ENCODE results near the gene PRRT2. TPM values are rescaled to one million over a fixed set of nuclear protein-coding genes. Genes with fewer than 3 reads are reported as not detected.

Gene PRRT2
- total and polyA plus RNA-seq, 10 of the 15 experiments (the other 5 are each of a cell fraction or from before 2014, with no cell fraction given) = 0.08 to 0.49 (median 0.12) TPM; not detected in 4

DNA sequence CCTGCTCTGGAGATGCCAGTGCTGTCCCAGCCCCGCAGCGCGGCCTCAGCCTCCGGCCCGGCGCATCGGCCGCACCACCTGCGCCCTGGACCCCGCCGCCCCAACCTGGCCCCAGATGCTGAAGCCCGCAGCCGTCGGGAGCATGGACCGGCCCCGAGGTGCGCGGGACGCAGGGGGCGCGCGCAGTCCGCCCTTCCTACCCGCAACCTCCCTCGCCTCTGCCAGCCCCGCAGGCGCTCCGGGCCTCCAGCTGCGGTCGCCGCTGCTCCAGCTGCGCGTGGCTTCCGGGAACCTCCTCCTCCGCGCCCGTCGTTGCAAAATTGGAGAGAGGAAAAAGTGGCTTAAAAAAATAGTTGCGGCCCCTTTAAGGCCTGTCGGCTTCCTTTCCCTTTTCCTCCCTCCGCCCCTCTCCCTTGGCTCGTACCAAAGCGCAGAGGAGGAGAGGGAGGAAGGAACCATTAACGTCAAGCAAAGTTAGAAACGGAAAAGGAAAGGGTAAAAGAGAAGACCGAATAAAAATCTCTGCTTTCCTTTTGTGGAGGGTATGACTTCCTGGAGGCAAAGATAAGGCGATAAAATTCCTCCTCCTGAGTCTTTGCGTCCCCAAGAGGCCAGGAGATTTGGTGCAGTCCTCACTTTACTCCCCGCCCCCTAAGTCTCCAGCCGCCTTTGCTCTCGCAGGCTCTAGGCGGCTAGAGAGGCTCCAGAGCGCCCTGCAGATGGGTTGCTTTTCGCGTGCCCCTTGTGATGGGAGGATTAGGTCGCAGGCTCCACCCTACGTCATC lies 51.1 kb downstream of the PRRT2 start, which contains the start of gene CDIPT (continued):
- TF ChIP-seq, protein P1, sequence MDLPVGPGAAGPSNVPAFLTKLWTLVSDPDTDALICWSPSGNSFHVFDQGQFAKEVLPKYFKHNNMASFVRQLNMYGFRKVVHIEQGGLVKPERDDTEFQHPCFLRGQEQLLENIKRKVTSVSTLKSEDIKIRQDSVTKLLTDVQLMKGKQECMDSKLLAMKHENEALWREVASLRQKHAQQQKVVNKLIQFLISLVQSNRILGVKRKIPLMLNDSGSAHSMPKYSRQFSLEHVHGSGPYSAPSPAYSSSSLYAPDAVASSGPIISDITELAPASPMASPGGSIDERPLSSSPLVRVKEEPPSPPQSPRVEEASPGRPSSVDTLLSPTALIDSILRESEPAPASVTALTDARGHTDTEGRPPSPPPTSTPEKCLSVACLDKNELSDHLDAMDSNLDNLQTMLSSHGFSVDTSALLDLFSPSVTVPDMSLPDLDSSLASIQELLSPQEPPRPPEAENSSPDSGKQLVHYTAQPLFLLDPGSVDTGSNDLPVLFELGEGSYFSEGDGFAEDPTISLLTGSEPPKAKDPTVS (IDR thresholded peaks at IDR 0.05; ENCODE audit: low read depth, low read length) = peak; percentile 73; the same call in 1 of the 2 replicates
- TF ChIP-seq, protein P2, sequence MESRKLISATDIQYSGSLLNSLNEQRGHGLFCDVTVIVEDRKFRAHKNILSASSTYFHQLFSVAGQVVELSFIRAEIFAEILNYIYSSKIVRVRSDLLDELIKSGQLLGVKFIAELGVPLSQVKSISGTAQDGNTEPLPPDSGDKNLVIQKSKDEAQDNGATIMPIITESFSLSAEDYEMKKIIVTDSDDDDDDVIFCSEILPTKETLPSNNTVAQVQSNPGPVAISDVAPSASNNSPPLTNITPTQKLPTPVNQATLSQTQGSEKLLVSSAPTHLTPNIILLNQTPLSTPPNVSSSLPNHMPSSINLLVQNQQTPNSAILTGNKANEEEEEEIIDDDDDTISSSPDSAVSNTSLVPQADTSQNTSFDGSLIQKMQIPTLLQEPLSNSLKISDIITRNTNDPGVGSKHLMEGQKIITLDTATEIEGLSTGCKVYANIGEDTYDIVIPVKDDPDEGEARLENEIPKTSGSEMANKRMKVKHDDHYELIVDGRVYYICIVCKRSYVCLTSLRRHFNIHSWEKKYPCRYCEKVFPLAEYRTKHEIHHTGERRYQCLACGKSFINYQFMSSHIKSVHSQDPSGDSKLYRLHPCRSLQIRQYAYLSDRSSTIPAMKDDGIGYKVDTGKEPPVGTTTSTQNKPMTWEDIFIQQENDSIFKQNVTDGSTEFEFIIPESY (IDR thresholded peaks at IDR 0.05) = 0 out of 2 replicates have a peak, but pooled peaks have one; percentile 40
- peak; percentile 100 for TF ChIP-seq FOXK2 (IDR thresholded peaks at IDR 0.05)

DNA sequence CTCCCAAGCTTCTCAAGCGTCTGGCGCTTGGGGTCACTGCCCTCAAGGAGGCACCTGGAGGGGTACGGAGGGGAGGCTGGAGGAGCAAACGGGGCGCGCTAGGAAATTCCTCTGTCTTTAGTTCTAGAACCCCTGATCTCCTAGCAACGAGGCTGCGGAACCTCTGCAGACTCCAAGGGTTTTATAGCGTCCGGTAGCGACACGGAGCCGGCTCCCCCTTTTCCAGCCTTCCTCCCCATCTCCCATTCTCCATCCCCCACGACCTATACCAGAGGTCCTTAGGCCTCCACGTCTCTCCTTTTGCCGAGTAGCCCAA lies 51.6 kb downstream of the PRRT2 start:
- ChIA-PET POLR2A (interaction anchor here (1.5 kb wide), 1 partner anchor 43 kb away, joined by 6 read pairs; the partner anchor contains the start of gene MVP), RAD21 (ENCODE audit: unreplicated experiment) (no interaction called here), CTCF (interaction anchor here (1.5 kb wide), 1 partner anchor 16 kb away, joined by 6 read pairs; no protein-coding TSS in a partner anchor), SMC1A (ENCODE audit: uncharacterized antibody, unreplicated experiment) (no interaction called here)
- peak overlapping the region; percentile 80 for H3K4me2 ChIP-seq (ENCODE audit: control insufficient read depth, insufficient read depth)
- 0 out of 2 replicates have a peak overlapping the region, but pooled peaks have one; percentile 13 for H3K4me3 ChIP-seq
- no peaks in the 10 kb centered on the region for H4K20me1 ChIP-seq (ENCODE audit: control insufficient read depth, insufficient read depth)
- in situ Hi-C loops (cut with MboI) (no loop called here), intact Hi-C loops (cut with micrococcal nuclease; ENCODE audit: unreplicated experiment) (loop anchor here (5.0 to 10.0 kb wide), 2 partner anchors 41 to 61 kb away; partner anchors contain the start of genes KCTD13 and MVP)
- DNase-seq (ENCODE audit: low read depth, low spot score) (no peak), ATAC-seq (no peak), FAIRE-seq (no peak)
- no peak overlapping the region for H3K27ac ChIP-seq (ENCODE audit: control insufficient read depth, insufficient read depth)
- BruUV-seq (replicated peaks) = no TSS peak
- H3K36me3 ChIP-seq (ENCODE audit: control insufficient read depth in 2 of 2, insufficient read depth in 2 of 2, low read length in 1 of 2) = peaks cover 0 to 3% of the 10 kb centered on the region in 2 experiments; a peak in 2 of 4 replicates
- peaks cover 4% of the 10 kb centered on the region for H3K4me1 ChIP-seq (ENCODE audit: control insufficient read depth, insufficient read depth, low read length)
- H3K79me2 ChIP-seq (ENCODE audit: control insufficient read depth, insufficient read depth, low read length) = peaks cover 7% of the 10 kb centered on the region
- no peaks in the 10 kb centered on the region for H3K9me3 ChIP-seq (replicated peaks; ENCODE audit: control insufficient read depth, insufficient read depth, low read length)
- H3K27me3 ChIP-seq (replicated peaks in 1 of 2; ENCODE audit: control insufficient read depth in 2 of 2, insufficient read depth in 2 of 2, low read length in 1 of 2) = 0 out of 4 replicates have a peak, but pooled peaks cover 0 to 1% of the 10 kb centered on the region in 2 experiments
- TF ChIP-seq SREBF2 (IDR thresholded peaks at IDR 0.05; ENCODE audit: low read length) (no peak), DPF2 (IDR thresholded peaks at IDR 0.05) (0 out of 2 replicates have a peak, but pooled peaks have one; percentile 5), CBX3 (IDR thresholded peaks at IDR 0.05; ENCODE audit: borderline replicate concordance, low read depth) (no peak), NR2F1 (conservative IDR thresholded peaks at IDR 0.05) (peak; percentile 83), RAD21 (IDR thresholded peaks at IDR 0.05; ENCODE audit: insufficient read depth, low read depth, low read length) (peak; percentile 26; the same call in 1 of the 2 replicates), NBN (IDR thresholded peaks at IDR 0.05) (peak; percentile 7; the same call in 1 of the 2 replicates)
- peak overlapping the region; percentile 100 for H2AFZ ChIP-seq (ENCODE audit: control insufficient read depth, low read depth, low read length)
- WGBS (ENCODE audit: insufficient coverage, insufficient replicate concordance, low lambda C conversion rate, missing lambda C conversion rate) = 42% methylated on average over 16 of the region's 16 CpGs
- no peak overlapping the region for H3K9ac ChIP-seq (ENCODE audit: control insufficient read depth, insufficient read depth, low read length)

Data from GM12878 (cell line).